Endothelial cell of umbilical vein (primary cell): Measurements from ENCODE around the gene TCERG1L. TPM values are rescaled to one million over a fixed set of nuclear protein-coding genes. Genes with fewer than 3 reads are reported as not detected.

Source experiments
- BruUV-seq: library from RNA; stranded (reverse); fragments of 400-500 nt; replicated peaks from 2 replicates; lab custom pipeline; 2021; lab: Mats Ljungman, UMichigan
- CTCF ChIA-PET: fragments of 300-600, 350-600 bp; sonication (Branson Sonifier 250); formaldehyde crosslinking; loops from one replicate; lab custom pipeline; 2021; ENCODE audit warnings: antibody characterized with exemption, inconsistent platforms; lab: Charles Lee
- POLR2A ChIA-PET: fragments of 300-600, 350-600 bp; sonication (Branson Sonifier 250); formaldehyde crosslinking; loops from one replicate; lab custom pipeline; 2021; ENCODE audit warnings: antibody characterized with exemption, inconsistent platforms; lab: Charles Lee
- DNase-seq: peaks from one replicate; pipeline ENCODE4 v3.0.0-alpha.2; 2011; ENCODE audit warnings: low read depth, low spot score
- FAIRE-seq: peaks from 2 replicates; lab custom pipeline; 2011; peaks lifted over from hg19 to GRCh38; lab: Jason Lieb, UNC
- H2AFZ ChIP-seq: 2 replicates; pipeline ENCODE4 v1.6.0; 2012; ENCODE audit warnings: low read depth, low read length, control low read depth, inconsistent platforms
- H3K27ac ChIP-seq: 2 replicates; pipeline ENCODE4 v1.5.1; 2011; ENCODE audit warnings: low read depth, mild to moderate bottlenecking, control low read depth, low read length, moderate library complexity; ENCODE audit not compliant: insufficient read depth
- H3K27me3 ChIP-seq, 2 experiments: 2 replicates each; pipeline versions ENCODE4 v1.6.0 to v1.6.1; 2011; ENCODE audit warnings: low read length in 2 of 2, mixed read lengths in 1 of 2; ENCODE audit not compliant: control insufficient read depth in 2 of 2, insufficient read depth in 2 of 2
- H3K36me3 ChIP-seq, 2 experiments: 2 replicates in 1 of 2; 3 replicates in 1 of 2; pipeline ENCODE4 v1.5.1; 2011; ENCODE audit warnings: low read length in 2 of 2, mild to moderate bottlenecking in 1 of 2, moderate library complexity in 1 of 2; ENCODE audit not compliant: control insufficient read depth in 2 of 2, insufficient read depth in 2 of 2; ENCODE audit errors: extremely low read depth in 1 of 2
- H3K4me1 ChIP-seq: 3 replicates; pipeline ENCODE4 v1.5.1; 2011; ENCODE audit warnings: mild to moderate bottlenecking, low read length; ENCODE audit not compliant: control insufficient read depth, insufficient read depth; ENCODE audit errors: extremely low read depth
- H3K4me2 ChIP-seq: 2 replicates; pipeline ENCODE4 v1.6.1; 2011; ENCODE audit warnings: low read length, control low read depth, mixed read lengths; ENCODE audit not compliant: insufficient read depth
- H3K4me3 ChIP-seq, 3 experiments: fragments of 200-600 bp in 1 of 3; sonication (generic), shearing (Covaris generic) in 1 of 3; replicated peaks in 1 of 3; 2 replicates each; pipeline ENCODE4 v1.5.1; 2011 to 2016; ENCODE audit warnings: control low read depth in 3 of 3, low read length in 3 of 3, mild to moderate bottlenecking in 2 of 3, inconsistent platforms in 1 of 3, low read depth in 1 of 3, moderate library complexity in 1 of 3; ENCODE audit not compliant: insufficient read depth in 1 of 3
- H3K79me2 ChIP-seq: 2 replicates; pipeline ENCODE4 v1.6.0; 2012; ENCODE audit warnings: low read length, inconsistent platforms; ENCODE audit not compliant: control insufficient read depth, insufficient read depth
- H3K9ac ChIP-seq: replicated peaks from 2 replicates; pipeline ENCODE3; 2011; ENCODE audit warnings: low read length, control low read depth; ENCODE audit not compliant: insufficient read depth; ENCODE audit errors: extremely low read depth
- H3K9me1 ChIP-seq: replicated peaks from 3 replicates; pipeline ENCODE4 v1.6.0; 2011; ENCODE audit warnings: mild to moderate bottlenecking, low read length; ENCODE audit not compliant: control insufficient read depth, insufficient read depth; ENCODE audit errors: extremely low read depth
- H3K9me3 ChIP-seq: replicated peaks from 2 replicates; pipeline ENCODE4 v1.5.1; 2012; ENCODE audit warnings: low read length, inconsistent platforms; ENCODE audit not compliant: control insufficient read depth, insufficient read depth
- H4K20me1 ChIP-seq: replicated peaks from 2 replicates; pipeline ENCODE3; 2011; ENCODE audit warnings: mild to moderate bottlenecking, low read length; ENCODE audit not compliant: control insufficient read depth, insufficient read depth; ENCODE audit errors: extremely low read depth
- EZH2 ChIP-seq: IDR thresholded peaks from 2 replicates; pipeline ENCODE4 v1.6.1; 2012; ENCODE audit warnings: borderline replicate concordance, low read depth, mild to moderate bottlenecking, moderate library complexity, low read length, inconsistent platforms; ENCODE audit not compliant: severe bottlenecking
- FOS ChIP-seq: IDR thresholded peaks from 2 replicates; pipeline ENCODE4 v1.6.1; 2011; ENCODE audit warnings: mild to moderate bottlenecking, low read length, moderate library complexity, borderline replicate concordance; ENCODE audit not compliant: insufficient read depth
- GATA2 ChIP-seq: IDR thresholded peaks from 2 replicates; pipeline ENCODE4 v1.7.0; 2011; ENCODE audit warnings: low read depth, mild to moderate bottlenecking, moderate library complexity, mixed read lengths, low read length; ENCODE audit not compliant: insufficient read length, insufficient read depth
- JUN ChIP-seq: IDR thresholded peaks from 2 replicates; pipeline ENCODE4 v1.6.1; 2011; ENCODE audit warnings: borderline replicate concordance, low read depth; ENCODE audit not compliant: insufficient read length, insufficient read depth
- MYC ChIP-seq: IDR thresholded peaks from one replicate; pipeline ENCODE4 v1.6.1; 2011; ENCODE audit warnings: mild to moderate bottlenecking, low read depth, low read length
- POLR2A ChIP-seq: IDR thresholded peaks from 2 replicates; pipeline ENCODE4 v1.6.1; 2012; ENCODE audit warnings: low read depth, mild to moderate bottlenecking, control low read depth, low read length
- POLR2AphosphoS5 ChIP-seq: IDR thresholded peaks from 2 replicates; pipeline ENCODE4 v1.6.1; 2012; ENCODE audit warnings: low read depth, mild to moderate bottlenecking, control low read depth, low read length, moderate library complexity; ENCODE audit not compliant: insufficient read depth
- dilution Hi-C: fragments of 300-500 bp; cut with MboI; formaldehyde crosslinking; loops from one replicate; pipeline ENCODE4 v1.15.0; 2019; ENCODE audit warnings: low sequenced_read_pairs; ENCODE audit not compliant: extremely low pct_ligation_motif_present
- intact Hi-C: fragments of 100-400 bp; cut with micrococcal nuclease; formaldehyde crosslinking; loops from one replicate; pipeline ENCODE4 v1.10.0; 2022
- polyA plus RNA-seq, 4 experiments: library from polyadenylated mRNA; depleted of rRNA in 3 of 4; stranded (reverse) in 3 of 4; unstranded in 1 of 4; fragments of >200 nt; gene quantifications; 2 replicates each; pipeline versions ENCODE4 v1.2.1 to v1.2.3, GENCODE V29; 2011 to 2012; ENCODE audit warnings: missing spikeins in 1 of 4
- total RNA-seq: library from RNA; stranded (reverse); gene quantifications from 2 replicates; pipeline ENCODE4 v1.2.3, GENCODE V29; 2021
- TF ChIP-seq, protein P1 (sequence below), 2 donors: IDR thresholded peaks; 1 replicate in 1 of 2; 2 replicates in 1 of 2; pipeline ENCODE4 v1.5.1; 2011; ENCODE audit warnings: low read length in 2 of 2, mild to moderate bottlenecking in 2 of 2, moderate library complexity in 2 of 2, control low read depth in 1 of 2, inconsistent platforms in 1 of 2, low read depth in 1 of 2; ENCODE audit not compliant: insufficient read depth in 1 of 2; ENCODE audit errors: extremely low read depth in 1 of 2
- TF ChIP-seq, protein P2 (sequence below): IDR thresholded peaks from 2 replicates; pipeline ENCODE4 v1.6.1; 2011; ENCODE audit not compliant: insufficient read depth, insufficient read length

TCERG1L gene
- total and polyA plus RNA-seq, 2 donors (not counting 3 experiments of a cell fraction or from before 2014, with no cell fraction given), result not detected

DNA sequence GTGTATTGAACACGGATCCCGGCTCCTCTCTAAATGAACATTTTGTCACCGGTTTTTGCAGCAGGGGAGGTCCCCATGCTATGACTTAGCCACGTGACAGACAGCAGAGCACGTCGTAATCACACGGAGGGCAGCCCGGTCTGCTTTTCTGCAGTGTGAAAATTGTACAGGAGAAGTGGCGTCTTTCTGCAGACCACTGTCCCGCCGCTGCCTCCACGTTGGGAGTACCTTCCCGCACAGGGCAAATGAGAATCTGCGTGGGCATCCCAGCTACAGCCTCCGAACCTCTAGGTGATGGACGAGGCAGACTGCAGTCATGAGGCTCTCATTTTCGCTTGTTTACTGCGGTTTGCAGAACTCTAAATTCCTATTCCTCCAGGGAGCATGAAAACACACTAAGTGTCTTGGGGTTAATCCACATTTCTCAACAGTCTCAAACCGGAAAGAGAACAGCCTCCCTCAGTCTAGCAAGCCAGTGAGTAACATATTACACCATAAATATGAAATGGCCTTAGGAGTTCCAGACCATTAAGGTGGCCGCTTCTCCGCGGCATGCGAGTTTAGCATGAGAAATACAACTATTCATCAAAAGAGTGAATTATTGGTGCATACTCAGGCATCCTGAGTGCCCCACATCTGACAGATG lies 89.8 kb downstream of the TCERG1L start:
- no peak overlapping the region for H3K4me2 ChIP-seq
- no peak overlapping the region for H3K9ac ChIP-seq
- no peaks in the 10 kb centered on the region for H3K79me2 ChIP-seq
- intact Hi-C loops (no loop called here), dilution Hi-C loops (no loop called here)
- peaks cover 16% of the 10 kb centered on the region for H3K9me3 ChIP-seq
- H3K27ac ChIP-seq, result no peak overlapping the region
- no peaks in the 10 kb centered on the region for H4K20me1 ChIP-seq
- POLR2A ChIA-PET, result no interaction called here
- TF ChIP-seq MYC (no peak), POLR2AphosphoS5 (no peak), FOS (no peak), EZH2 (no peak), GATA2 (no peak), JUN (no peak), POLR2A (no peak)
- TF ChIP-seq, protein P1, sequence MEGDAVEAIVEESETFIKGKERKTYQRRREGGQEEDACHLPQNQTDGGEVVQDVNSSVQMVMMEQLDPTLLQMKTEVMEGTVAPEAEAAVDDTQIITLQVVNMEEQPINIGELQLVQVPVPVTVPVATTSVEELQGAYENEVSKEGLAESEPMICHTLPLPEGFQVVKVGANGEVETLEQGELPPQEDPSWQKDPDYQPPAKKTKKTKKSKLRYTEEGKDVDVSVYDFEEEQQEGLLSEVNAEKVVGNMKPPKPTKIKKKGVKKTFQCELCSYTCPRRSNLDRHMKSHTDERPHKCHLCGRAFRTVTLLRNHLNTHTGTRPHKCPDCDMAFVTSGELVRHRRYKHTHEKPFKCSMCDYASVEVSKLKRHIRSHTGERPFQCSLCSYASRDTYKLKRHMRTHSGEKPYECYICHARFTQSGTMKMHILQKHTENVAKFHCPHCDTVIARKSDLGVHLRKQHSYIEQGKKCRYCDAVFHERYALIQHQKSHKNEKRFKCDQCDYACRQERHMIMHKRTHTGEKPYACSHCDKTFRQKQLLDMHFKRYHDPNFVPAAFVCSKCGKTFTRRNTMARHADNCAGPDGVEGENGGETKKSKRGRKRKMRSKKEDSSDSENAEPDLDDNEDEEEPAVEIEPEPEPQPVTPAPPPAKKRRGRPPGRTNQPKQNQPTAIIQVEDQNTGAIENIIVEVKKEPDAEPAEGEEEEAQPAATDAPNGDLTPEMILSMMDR (IDR thresholded peaks at IDR 0.05; ENCODE audit: extremely low read depth in 1 of 2, insufficient read depth in 1 of 2, low read depth in 1 of 2, low read length in 2 of 2), result no peak
- TF ChIP-seq, protein P2, sequence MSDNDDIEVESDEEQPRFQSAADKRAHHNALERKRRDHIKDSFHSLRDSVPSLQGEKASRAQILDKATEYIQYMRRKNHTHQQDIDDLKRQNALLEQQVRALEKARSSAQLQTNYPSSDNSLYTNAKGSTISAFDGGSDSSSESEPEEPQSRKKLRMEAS, result no peak
- no peaks in the 10 kb centered on the region for H3K27me3 ChIP-seq
- CTCF ChIA-PET, result no interaction called here
- BruUV-seq, result no TSS peak
- no peak for DNase-seq
- H3K4me3 ChIP-seq, result no peak overlapping the region
- H3K36me3 ChIP-seq, result no peaks in the 10 kb centered on the region
- H3K4me1 ChIP-seq, result no peaks in the 10 kb centered on the region
- H2AFZ ChIP-seq, result no peak overlapping the region
- no peak for FAIRE-seq
- H3K9me1 ChIP-seq, result no peaks in the 10 kb centered on the region
